ENCODE results near the gene ALPL.
A peak's percentile ranks its signal among the peaks of the same experiment; 100 is the strongest.

The ALPL gene

DNA sequence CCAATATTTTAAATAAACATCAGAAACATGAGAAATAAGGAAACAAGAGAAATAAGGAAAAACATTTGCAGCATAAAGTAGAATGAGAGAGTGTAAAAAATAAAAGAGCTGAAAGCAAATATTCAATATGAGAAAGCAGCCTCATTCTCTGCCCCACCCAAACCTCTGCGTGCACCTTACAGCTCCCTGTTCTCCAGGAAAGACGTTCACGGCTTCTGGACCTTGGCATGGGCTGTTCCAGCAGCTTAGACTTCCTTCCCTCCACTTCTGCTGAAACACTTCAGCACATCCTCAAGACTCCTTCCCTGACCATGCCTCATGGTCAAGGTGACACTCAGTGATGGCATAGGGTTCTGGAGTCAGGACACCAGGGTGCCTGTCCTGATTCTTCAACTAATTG is 23.3 kb downstream of the ALPL start:
- no peak for DNase-seq

DNA sequence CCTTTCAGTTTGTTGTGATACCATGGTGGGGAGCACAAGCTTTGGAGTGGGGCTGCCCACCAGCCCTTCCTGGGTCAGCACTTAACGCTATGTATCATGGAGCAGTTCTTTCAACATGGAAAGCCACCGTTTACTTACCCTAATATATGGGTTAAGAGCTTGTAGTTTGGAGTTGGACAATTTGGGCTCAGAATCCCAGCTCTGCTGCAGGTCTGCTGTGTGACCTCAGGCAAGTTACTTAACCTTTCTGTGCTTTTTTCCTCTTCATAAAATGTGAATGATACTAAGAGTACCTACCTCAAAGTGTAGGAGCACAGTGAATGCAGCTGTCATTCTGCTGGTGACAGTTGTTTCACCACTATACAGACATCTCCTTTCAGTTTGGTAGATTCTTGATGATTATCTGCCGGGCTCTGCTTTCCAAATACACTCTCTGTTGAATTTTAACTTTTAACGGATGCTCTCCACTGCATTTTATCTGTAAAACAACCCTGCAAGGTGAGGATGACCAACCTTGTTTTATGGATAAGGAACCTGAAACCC is 23.8 kb downstream of the ALPL start:
- no peak for DNase-seq

DNA sequence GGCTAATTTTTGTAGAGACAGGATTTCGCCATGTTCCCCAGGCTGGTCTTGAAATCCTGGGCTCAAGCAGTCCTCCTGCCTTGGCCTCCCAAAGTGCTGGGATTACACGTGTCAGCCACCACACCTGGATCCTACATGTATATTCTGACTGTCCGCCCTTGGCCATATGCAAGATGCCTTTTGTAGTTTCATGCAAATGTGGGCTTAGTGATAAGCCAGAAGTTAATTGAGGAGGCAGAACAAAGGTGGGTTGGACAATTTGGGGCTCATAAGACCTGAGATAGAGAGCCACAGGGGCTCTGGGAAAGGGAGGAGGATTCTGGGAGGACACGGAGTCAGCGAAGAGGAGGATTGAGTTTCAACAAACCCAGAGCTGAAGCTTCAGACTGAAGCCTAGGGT is 24.9 kb downstream of the ALPL start:
- no peak for DNase-seq

DNA sequence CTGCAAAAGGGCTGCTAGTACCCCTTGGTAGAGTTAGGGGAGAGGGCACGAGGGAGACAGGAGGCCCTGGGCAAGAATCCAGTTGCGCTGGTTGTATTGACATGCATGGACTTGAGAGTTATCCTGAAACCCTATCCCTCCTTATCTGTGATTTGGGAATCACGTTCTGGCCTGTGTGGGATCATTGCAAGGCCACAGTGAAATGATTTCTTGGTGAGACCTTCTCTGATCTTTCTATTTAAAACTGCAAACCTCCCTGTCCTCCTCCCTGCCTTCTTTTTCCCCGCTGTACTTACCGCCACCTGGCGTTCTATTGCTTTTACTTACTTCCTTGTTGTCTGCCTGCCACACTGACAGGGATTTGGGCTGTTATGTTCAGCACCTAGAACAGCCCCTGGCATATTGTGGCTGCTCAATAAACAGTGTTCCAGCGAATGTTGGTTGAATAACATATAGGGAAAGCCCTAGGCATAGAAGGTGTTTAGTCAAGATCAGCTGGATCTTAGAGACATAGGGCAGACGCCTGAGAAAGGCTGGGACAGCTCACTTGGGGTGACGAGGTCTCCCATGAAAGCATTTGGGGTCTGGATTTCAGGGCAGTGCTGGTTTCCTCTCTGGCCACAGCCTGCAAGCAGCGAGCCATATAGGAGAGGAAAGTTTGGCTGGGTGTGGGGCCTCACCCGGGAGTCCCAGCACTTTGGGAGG is 25.6 kb downstream of the ALPL start:
- DNase-seq, result peak; percentile 13

DNA sequence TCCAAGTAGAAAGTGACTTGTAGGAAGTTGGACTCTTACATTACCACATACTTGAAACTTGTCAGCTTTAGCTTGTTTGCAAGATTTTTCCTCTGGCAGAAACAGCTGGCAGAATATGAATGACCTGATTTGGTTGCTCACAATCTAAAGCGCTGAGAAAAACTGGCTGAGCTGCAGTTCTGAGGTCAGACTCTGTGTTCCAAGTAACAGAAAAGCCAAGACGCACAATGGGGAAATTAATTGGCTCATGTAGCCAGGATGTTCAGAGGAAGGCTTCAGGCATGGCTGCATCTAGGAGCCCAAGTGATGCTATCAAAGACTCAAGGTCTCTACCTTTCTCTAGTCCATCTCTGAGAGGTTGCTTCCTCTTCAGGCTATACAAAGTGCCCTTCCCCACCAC is 27.0 kb downstream of the ALPL start:
- no peak for DNase-seq

DNA sequence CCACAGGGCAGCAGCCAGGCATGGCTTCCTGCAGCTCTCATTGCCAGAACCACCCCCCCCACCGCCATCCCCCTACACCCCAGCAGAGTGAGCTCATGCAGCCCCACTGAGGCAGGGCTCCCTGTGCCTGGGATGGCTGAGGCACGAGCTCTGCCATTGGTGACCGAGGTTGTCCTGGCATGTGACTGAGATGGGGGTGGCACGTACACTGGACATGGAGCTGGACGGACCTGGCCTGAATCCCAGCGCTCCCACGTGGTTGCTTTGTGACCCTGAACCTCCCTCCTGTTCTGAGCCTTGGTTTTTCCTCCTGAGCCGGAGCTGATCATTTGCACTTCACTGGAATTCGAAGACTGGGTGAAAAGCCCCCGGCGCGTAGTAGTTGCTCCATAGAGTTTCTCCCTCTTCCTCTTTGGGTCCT is 28.3 kb downstream of the ALPL start:
- DNase-seq, result no peak

DNA sequence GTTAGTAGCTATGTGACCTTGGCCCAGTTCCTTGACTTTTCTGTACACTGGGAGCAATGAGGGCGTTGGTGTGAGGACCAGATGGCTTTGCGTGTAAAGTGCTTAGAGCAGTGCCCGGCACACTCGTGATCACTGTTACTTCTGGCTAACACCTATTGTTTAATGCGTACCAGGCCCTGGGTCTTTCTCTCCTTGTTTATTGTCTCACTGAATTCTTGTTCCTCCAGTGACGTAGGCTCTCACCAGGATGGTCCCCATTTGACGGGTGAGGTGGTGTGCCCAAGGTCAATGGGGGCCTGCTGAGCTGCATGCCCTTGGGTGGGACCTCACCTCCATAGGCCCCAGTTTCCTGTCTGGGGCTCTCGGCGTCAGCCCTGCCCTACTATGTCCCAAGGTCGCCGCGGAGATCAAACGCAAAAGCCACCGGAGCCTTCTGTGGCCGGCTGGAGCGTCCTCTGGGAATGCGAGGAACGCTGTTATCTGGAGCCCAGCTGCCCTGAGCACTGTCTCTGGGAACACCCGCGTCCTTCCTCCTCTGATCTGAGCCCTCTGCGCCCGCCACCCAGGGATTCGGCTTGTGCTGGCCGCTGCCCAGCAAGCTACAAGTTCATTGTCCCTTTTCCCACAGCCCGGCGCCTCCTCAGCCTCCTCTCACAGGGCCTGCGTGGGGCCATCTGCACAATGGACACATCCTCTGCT is 28.9 kb downstream of the ALPL start:
- no peak for DNase-seq

DNA sequence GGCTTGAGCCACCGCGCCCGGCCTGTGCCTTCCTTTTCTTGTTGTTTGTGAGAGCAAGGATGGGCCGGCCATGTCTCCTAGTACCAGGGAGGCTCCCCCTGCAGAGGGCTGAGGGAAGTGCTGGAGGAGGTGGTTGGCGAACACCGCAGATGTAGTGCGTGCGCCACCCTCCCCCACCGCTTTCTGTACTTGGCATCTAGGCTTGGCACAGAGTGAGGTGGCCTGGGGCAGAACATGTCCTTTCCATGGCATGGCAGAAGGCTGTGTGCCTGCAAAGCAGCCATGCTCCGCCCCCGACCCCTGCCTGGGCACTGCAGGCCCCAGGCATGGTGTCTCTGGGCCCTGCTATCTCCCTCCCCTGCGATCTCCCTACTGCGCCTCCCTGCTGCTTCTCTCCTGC is 30.7 kb downstream of the ALPL start:
- DNase-seq, result no peak

DNA sequence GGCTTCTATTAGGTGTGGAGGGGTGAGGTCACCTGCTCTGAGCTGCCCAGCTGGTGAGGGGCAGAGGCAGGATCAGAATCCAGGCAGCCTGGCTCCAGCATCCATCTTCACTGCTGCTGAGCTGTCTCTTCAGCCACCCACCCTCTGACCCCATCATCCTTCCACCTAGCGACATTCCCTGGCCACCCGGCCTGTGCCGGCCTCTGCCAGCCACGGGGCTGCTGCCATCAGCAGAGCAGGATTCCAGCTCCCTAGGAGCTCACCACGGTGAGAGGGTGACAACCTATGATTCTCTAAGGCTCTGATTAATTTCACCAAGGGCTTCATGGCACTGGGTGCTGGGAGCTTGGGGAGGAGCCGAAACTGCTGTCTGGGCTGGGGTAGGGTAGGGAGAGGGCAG is 32.1 kb downstream of the ALPL start:
- no peak for DNase-seq

DNA sequence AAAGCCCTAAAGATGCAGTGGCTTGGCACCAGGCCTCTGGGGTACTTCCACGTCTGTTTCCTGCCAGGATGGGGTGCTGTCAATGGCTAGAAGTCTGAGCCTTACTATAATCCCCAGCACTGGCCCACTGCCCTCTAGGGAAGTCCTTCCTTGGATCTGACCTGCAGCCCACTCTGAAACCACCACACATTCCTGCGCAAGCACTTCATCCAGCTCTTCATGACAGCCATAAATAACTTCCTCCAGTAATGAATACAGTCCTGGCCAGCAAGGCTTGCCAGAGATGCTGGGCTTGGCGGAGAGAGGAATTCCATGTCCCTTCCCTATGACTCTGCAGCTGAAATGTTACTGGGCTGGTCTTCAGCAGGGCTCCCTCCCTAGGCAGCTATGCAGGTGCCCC is 32.6 kb downstream of the ALPL start:
- no peak for DNase-seq

DNA sequence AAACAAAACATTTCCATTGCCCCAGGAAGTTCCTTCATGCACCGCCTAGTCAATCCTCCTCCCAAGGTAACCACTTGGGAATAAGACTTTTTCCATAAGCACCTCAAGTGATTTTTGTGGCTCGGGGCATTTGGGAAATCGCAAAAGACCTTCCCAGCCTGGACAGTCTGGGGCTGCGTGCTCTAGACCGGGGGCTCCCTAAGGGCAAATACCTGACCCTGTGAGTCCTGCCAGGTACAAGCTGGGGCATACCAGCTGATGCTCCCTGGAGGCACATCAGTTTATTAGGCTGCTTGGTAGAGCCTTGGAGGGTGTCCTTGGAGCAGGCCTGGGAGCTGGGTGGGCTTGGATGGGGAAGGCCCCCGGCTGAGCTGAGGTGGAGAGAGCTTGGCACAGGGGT is 34.4 kb downstream of the ALPL start:
- DNase-seq, result no peak

DNA sequence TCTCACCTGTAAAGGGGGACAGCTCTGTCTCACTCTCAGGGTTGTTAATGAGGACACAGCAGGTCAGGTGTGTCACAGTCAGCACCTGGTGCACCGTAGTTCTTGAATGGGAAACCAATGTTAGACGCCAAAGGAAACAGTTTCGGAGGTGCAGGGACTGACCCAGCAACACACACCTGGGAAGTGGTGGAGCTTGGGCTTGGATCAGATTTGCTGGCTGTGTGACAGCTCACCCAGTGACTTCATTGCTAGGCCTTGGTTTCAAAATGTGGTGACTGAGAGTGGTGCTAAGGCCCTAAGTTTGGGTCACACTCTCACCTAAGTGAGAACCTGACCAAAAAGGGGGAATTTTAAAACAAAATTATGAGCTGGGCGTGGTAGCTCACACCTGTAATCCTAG is 34.9 kb downstream of the ALPL start:
- no peak for DNase-seq

DNA sequence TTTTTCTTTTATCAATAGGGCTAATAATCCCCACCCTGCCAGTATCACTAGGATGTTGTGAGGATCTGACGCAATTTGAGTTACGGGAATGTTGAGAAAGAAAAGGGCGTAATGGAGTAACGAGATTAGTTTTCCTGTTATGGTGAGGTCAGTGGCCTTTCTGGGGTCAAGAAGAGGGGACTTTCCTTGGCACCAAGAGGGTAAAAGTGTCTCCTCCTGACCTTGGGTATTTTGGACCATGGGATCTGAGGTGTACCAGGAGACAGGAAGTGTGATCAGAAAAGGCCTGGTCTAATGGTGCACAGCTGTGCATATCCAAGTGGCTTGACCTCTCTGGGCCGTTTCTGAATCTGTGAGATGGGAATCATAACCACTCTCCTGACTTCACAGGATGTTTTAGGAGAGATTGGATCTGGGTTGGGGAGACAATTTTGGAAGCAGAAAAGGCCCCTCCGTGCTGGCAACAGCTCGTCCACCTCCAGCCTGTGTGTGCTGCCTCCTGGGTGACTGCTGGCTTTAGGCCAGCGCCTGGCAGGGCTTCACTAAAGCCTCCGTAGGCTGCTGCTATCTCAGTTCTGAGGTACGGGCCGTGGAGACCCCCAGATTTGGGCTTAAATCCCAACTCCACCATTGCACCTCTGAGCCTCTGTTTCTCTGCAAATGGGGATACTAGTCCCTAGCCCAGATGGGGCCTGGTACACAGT is 37.1 kb downstream of the ALPL start:
- no peak for DNase-seq

DNA sequence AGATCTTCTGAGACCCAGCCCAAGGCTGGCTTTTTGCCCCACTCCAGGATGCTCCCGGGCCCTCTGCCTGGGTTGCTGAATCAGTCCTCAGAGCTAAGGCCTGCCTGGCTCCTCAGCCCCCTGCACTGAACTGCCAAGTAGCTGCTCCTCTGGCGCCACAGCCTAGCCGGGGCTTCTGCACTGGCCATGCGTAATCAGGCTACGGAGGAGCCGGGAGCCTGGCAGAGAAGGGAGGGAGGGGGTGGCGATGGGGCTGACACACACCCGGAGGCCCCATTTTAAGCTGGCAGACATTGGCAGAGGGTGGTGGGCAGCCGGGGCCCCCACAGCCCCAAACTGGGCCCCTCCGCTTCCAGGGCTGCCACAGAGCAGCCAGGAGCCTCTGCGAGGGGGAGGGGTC is 38.7 kb downstream of the ALPL start:
- no peak for DNase-seq

DNA sequence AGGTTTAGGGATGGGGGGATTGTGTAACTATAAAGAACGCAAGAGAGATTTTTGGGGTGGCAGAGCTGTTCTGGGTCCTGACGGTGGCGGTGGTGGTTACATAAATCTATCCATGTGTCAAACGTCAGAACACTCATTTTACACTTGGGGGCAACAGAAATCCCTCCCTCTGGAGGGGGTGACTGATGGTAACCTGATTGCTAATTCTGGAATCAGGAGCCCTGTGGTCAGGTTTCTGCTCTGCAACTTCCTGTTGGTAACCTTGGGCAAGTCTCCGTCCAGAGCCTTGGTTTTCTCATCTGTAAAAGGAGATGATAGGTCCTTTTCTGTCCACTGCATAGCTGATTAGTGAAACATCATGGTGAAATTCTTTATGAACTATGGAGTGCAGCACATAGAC is 40.9 kb downstream of the ALPL start:
- DNase-seq, result no peak

DNA sequence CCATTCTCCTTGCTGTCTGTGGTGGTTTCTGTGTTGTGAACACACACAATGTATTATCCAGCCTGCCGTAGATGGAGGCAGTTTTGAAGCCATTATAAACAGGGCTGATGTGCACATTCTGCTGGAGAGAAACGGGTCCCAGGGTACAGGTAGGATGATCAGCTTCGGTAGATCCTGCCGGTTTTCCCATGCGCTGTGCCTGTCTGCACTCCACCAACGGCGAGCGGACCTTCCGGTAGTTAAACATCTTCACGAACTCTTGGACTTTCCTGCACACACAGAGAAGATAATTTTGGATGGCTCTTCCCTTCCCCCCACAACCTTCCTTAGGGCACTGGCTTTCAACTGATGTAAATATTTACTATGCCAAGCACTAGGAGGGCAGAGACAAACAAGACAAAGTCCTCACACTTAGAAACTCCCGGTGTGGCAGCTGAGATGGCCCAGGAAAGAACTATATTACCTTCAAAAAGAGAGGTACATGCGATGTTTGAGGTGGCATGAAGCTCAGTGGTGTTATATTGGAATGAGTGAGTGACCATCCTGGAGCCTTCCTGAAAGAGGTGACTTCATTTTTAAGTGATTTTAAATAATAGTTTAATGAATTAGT is 41.7 kb downstream of the ALPL start:
- DNase-seq, result no peak

DNA sequence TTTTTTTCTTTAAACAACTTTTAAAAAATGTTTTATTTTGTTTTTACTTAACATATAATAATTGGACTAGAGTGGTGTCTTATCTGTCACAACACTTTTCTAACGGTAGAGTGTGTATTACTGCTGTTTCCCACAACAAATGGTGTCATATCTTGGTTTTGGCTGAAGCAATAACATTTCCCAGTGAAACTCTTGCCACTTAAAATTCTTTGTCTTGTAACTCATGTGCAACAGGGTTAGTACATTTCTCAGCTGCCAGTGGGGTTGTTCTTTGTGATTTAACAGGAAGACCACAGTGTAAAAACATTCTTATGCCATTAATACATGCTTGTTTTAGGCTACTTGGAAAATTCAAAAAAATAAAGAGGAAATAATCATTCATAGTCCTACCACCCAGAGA is 43.5 kb downstream of the ALPL start:
- DNase-seq, result no peak

DNA sequence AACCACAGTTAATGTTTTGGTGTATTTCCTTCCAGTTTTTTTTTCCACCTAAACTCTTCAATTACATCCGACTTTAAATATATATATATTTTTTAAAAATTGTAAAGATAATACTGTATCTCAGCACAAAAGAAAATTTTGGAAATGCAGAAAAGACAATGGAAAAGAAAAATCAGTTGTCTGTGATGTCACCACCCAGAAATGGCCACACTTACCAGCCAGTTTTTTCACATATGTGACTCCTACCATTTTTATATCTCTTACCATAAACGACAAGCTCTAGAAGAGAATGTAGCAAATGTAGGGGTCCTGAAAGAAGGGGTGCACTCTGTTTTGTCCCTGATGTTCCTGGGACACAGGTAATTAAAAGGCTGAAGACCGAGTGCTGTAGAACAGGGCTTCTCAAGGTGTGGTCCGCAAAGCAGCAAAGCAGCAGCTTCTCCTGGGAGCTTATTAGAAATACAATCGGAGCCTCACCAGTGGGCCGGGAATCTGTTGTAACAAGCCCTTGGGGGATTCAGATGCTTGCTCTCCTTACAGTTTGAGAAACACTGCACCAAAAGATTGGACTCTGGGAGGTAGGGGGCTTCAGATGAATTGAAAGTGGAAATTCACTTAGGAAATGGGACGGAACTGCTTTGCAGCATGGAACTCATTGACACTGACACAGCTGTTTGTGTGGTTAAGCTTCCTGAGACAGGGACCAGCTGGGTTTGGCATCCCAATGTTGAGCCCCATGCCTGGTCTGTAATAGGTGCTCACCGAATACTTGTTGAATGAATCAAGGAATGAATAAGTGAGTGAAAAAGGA is 44.1 kb downstream of the ALPL start:
- DNase-seq, result no peak

DNA sequence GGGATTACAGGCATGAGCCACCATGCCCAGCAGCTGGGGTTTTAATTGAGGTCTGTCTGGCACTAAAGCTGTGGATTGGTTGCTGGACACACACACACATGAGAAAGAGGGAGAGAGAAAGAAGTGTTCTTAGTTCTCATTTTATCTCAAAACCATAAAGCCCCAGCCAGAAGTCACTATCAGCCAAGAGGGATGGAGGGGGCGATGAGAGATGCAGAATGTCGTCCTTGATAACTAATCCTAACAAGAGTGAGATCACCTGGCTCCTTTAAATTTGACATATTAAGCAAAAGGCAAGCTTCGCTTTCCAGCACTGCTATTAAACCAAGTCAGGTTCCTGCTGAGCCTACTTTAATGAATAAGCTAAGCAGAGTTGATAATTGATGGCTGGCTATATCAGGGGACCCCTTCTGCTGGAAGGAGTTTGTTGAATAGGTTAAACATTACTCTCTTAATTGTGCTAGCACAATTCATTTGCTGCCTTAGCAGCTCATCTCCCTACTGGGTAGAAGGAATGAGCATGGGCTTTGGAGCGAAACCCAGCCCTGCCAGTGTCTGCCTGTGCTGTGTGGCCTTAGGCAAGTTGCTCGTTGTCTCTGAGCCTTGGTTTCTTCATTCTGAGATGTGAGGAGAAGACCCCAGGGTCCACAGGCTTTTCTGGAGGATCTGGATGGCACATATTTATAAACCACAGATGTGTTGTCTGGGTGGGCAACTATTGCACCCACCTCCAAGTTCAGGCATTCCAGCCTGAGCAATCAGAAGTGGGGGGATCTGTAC is 50.8 kb downstream of the ALPL start:
- no peak for DNase-seq

DNA sequence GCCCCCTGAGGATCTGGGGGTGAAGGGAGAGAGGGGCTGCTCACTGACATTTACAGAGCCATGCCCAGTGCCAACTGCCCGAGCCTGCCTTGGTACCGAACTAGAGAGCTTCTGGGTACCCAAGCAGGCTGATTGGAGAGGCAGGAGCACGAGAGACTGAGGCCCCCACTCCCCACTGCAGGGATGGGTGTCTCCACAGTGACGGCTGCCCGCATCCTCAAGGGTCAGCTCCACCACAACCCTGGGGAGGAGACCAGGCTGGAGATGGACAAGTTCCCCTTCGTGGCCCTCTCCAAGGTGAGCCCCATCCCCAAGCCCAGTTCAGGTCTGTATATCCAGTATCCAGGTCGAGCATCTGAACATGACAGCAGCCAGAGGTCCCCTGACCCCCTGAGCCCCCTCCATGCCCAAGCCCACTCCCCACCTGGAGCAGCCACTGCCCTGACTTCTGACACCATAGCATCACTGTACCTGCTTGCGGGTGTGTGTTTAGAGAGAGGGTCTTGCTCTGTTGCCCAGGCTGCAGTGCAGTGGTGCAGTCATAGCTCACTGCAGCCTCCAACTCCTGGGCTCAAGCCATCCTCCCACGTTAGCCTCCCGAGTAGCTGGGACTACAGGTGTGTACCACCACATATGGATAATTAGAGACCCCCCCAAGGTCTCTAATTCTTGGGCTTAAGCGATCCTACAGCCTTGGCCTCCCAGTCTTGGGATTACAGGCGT is 51.9 kb downstream of the ALPL start:
- no peak for DNase-seq

DNA sequence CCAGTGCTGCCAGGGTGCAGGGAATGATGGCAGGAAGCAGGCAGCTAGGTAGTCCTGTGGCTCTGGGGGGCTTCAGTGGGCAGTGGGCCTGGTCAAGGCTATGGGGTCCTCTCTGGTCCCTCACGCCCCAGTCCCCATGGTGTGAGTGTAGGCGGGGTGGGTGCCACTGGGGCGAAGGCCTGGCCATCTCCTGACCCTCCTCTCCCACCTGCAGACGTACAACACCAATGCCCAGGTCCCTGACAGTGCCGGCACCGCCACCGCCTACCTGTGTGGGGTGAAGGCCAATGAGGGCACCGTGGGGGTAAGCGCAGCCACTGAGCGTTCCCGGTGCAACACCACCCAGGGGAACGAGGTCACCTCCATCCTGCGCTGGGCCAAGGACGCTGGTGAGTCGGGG is 53.7 kb downstream of the ALPL start:
- no peak for DNase-seq

Measured in CD4-positive, alpha-beta T cell treated with Interleukin-17A for 1 hour (primary cell).